ENCODE data around the gene ASTN2. TPM values are rescaled to one million over a fixed set of nuclear protein-coding genes. Genes with fewer than 3 reads are reported as not detected.

ASTN2 gene
- total and polyA plus RNA-seq, 9 of the 15 experiments (the other 6 are each of a cell fraction or from before 2014, with no cell fraction given), result 0.56 to 3.5 (median 1.9) TPM

DNA sequence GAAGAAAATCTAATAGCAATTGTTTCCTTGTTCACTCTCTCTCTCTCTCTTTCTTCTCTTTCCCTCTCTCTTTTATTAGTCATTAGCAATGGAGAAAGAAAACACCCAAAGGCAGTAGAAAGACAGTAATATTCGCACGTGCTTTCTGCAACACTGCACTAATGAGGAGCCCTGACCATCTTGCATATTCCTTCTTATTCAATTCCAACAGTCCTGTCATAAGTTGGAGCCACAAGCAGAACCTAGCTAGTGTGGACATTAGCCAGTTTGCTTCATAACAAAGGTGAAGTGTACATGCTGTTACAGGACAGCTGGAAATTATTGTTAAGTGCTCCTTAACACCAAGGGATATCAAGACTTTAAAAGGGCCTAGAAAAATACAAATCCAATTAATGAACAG is 664.3 kb downstream of the ASTN2 start:
- DNase-seq (ENCODE audit: extremely low read depth in 1 of 4, low spot score in 3 of 4) (no peak), FAIRE-seq (no peak), ATAC-seq (no peak)
- Histone ChIP-seq H4K20me1 (replicated peaks; ENCODE audit: control insufficient read depth, insufficient read depth, low read length) (no peaks in the 10 kb centered on the region), H2AFZ (ENCODE audit: low read depth, low read length) (no peak overlapping the region), H3K9me3 (replicated peaks; ENCODE audit: control insufficient read depth, insufficient read depth, low read depth, low read length) (no peaks in the 10 kb centered on the region), H3K36me3 (ENCODE audit: control insufficient read depth, insufficient read depth, low read length) (no peaks in the 10 kb centered on the region), H3K4me2 (ENCODE audit: insufficient read depth, low read length) (no peak overlapping the region), H3K79me2 (ENCODE audit: control insufficient read depth, insufficient read depth, low read length) (no peaks in the 10 kb centered on the region), H3K27me3 (ENCODE audit: control insufficient read depth in 2 of 2, insufficient read depth in 2 of 2, low read length in 2 of 2) (no peaks in the 10 kb centered on the region), H3K27ac (ENCODE audit: extremely low read depth, low read depth, low read length) (no peak overlapping the region), H3K9me1 (ENCODE audit: control insufficient read depth, insufficient read depth, low read length) (no peaks in the 10 kb centered on the region), H3K4me3 (no peak overlapping the region), H3K9ac (ENCODE audit: insufficient read depth in 1 of 2, low read depth in 2 of 2, low read length in 2 of 2) (no peak overlapping the region), H3K4me1 (replicated peaks in 1 of 2; ENCODE audit: control insufficient read depth in 2 of 2, insufficient read depth in 2 of 2, low read length in 2 of 2) (no peaks in the 10 kb centered on the region)
- intact Hi-C loops (cut with micrococcal nuclease), result no loop called here
- in situ Hi-C loops (cut with MboI), result no loop called here
- no TSS peak for BruUV-seq (replicated peaks)
- WGBS (ENCODE audit: insufficient coverage, low coverage, missing lambda C conversion rate), result 0% methylated on average over 1 of the region's 2 CpGs
- CTCF ChIA-PET (ENCODE audit: low intra/inter-chr PET ratio), result no interaction called here
- POLR2A ChIA-PET, result no interaction called here
- TF ChIP-seq TEAD1 (CRISPR knock-in tag; IDR thresholded peaks at IDR 0.05) (no peak), TAF15 (IDR thresholded peaks at IDR 0.05; ENCODE audit: low read depth, low read length) (no peak), SRSF1 (IDR thresholded peaks at IDR 0.05; ENCODE audit: low read depth, low read length) (no peak), MTA1 (IDR thresholded peaks at IDR 0.05; ENCODE audit: borderline replicate concordance) (no peak), XRCC4 (IDR thresholded peaks at IDR 0.05; ENCODE audit: extremely low read depth, insufficient read depth, insufficient read length) (no peak)
- TF ChIP-seq, protein P1, sequence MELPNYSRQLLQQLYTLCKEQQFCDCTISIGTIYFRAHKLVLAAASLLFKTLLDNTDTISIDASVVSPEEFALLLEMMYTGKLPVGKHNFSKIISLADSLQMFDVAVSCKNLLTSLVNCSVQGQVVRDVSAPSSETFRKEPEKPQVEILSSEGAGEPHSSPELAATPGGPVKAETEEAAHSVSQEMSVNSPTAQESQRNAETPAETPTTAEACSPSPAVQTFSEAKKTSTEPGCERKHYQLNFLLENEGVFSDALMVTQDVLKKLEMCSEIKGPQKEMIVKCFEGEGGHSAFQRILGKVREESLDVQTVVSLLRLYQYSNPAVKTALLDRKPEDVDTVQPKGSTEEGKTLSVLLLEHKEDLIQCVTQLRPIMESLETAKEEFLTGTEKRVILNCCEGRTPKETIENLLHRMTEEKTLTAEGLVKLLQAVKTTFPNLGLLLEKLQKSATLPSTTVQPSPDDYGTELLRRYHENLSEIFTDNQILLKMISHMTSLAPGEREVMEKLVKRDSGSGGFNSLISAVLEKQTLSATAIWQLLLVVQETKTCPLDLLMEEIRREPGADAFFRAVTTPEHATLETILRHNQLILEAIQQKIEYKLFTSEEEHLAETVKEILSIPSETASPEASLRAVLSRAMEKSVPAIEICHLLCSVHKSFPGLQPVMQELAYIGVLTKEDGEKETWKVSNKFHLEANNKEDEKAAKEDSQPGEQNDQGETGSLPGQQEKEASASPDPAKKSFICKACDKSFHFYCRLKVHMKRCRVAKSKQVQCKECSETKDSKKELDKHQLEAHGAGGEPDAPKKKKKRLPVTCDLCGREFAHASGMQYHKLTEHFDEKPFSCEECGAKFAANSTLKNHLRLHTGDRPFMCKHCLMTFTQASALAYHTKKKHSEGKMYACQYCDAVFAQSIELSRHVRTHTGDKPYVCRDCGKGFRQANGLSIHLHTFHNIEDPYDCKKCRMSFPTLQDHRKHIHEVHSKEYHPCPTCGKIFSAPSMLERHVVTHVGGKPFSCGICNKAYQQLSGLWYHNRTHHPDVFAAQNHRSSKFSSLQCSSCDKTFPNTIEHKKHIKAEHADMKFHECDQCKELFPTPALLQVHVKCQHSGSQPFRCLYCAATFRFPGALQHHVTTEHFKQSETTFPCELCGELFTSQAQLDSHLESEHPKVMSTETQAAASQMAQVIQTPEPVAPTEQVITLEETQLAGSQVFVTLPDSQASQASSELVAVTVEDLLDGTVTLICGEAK (IDR thresholded peaks at IDR 0.05), result no peak
- TF ChIP-seq, protein P1 (CRISPR knock-in tag; IDR thresholded peaks at IDR 0.05), result no peak
- TF ChIP-seq, protein P2, sequence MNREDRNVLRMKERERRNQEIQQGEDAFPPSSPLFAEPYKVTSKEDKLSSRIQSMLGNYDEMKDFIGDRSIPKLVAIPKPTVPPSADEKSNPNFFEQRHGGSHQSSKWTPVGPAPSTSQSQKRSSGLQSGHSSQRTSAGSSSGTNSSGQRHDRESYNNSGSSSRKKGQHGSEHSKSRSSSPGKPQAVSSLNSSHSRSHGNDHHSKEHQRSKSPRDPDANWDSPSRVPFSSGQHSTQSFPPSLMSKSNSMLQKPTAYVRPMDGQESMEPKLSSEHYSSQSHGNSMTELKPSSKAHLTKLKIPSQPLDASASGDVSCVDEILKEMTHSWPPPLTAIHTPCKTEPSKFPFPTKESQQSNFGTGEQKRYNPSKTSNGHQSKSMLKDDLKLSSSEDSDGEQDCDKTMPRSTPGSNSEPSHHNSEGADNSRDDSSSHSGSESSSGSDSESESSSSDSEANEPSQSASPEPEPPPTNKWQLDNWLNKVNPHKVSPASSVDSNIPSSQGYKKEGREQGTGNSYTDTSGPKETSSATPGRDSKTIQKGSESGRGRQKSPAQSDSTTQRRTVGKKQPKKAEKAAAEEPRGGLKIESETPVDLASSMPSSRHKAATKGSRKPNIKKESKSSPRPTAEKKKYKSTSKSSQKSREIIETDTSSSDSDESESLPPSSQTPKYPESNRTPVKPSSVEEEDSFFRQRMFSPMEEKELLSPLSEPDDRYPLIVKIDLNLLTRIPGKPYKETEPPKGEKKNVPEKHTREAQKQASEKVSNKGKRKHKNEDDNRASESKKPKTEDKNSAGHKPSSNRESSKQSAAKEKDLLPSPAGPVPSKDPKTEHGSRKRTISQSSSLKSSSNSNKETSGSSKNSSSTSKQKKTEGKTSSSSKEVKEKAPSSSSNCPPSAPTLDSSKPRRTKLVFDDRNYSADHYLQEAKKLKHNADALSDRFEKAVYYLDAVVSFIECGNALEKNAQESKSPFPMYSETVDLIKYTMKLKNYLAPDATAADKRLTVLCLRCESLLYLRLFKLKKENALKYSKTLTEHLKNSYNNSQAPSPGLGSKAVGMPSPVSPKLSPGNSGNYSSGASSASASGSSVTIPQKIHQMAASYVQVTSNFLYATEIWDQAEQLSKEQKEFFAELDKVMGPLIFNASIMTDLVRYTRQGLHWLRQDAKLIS (CRISPR knock-in tag; IDR thresholded peaks at IDR 0.05), result no peak
- TF ChIP-seq, protein P3, sequence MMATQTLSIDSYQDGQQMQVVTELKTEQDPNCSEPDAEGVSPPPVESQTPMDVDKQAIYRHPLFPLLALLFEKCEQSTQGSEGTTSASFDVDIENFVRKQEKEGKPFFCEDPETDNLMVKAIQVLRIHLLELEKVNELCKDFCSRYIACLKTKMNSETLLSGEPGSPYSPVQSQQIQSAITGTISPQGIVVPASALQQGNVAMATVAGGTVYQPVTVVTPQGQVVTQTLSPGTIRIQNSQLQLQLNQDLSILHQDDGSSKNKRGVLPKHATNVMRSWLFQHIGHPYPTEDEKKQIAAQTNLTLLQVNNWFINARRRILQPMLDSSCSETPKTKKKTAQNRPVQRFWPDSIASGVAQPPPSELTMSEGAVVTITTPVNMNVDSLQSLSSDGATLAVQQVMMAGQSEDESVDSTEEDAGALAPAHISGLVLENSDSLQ (IDR thresholded peaks at IDR 0.05), result no peak

All from K562 (cell line).